Transverse colon (tissue), 4 donors: Measurements from ENCODE around the gene ITGB2.

Experiments used
- EP300 ChIP-seq: sonication (generic); formaldehyde crosslinking; IDR thresholded peaks from one replicate; pipeline ENCODE4 v1.6.1; 2017; ENCODE audit warnings: antibody characterized with exemption, low read depth
- POLR2A ChIP-seq: fragments of 450-650 bp; IDR thresholded peaks from one replicate; pipeline ENCODE4 v1.6.1; 2016; ENCODE audit warnings: antibody characterized with exemption, mild to moderate bottlenecking, moderate library complexity
- POLR2AphosphoS5 ChIP-seq, 3 donors: sonication (generic); formaldehyde crosslinking; IDR thresholded peaks; one replicate each; pipeline ENCODE4 v1.6.1; 2016; ENCODE audit warnings: antibody characterized with exemption in 3 of 3
- TF ChIP-seq, protein P1 (sequence below), 5 experiments: fragments of 200-600 bp in 3 of 5; fragments of 450-650 bp in 2 of 5; sonication (generic) in 3 of 5; IDR thresholded peaks; 1 replicate in 2 of 5; 2 replicates in 3 of 5; pipeline ENCODE4 v1.5.1; 2016 to 2017; ENCODE audit warnings: antibody characterized with exemption in 5 of 5, inconsistent platforms in 3 of 5, mild to moderate bottlenecking in 2 of 5, moderate library complexity in 1 of 5

DNA sequence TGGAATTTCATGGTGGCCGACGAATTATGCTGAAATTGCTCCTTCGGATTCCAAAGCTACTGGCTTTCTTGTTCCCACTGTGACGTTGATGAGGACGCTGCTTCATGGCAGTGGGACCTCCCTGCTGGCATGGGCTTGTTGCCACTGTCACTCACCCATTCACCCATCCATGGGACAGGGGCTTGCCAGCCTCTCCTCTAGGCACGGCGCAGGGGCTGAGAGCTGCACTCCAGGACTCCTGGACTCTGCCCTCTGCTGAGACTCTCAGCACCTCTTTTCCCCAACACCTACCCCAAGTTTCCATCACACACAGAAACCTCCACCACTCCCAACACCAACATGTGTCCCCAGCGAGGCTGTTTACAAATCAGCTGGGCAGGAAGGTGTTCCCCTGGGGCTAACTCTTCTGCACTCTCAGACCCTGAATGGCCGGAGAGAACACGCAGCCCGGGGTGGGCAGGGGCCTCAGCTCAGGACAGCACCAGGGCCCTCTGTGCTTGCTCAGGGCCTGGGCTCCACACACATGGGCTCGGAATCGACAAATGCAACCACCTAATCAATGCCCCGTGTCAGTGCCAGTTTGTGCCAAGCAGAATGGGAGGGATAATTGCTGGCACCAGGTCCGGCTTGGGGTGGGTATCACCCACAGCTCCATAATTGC is 3.1 kb downstream of the ITGB2 start:
- TF ChIP-seq, protein P1, sequence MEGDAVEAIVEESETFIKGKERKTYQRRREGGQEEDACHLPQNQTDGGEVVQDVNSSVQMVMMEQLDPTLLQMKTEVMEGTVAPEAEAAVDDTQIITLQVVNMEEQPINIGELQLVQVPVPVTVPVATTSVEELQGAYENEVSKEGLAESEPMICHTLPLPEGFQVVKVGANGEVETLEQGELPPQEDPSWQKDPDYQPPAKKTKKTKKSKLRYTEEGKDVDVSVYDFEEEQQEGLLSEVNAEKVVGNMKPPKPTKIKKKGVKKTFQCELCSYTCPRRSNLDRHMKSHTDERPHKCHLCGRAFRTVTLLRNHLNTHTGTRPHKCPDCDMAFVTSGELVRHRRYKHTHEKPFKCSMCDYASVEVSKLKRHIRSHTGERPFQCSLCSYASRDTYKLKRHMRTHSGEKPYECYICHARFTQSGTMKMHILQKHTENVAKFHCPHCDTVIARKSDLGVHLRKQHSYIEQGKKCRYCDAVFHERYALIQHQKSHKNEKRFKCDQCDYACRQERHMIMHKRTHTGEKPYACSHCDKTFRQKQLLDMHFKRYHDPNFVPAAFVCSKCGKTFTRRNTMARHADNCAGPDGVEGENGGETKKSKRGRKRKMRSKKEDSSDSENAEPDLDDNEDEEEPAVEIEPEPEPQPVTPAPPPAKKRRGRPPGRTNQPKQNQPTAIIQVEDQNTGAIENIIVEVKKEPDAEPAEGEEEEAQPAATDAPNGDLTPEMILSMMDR (IDR thresholded peaks at IDR 0.05) = no peak
- TF ChIP-seq POLR2AphosphoS5 (IDR thresholded peaks at IDR 0.05) (no peak), POLR2A (no peak), EP300 (no peak)
